Posterior vena cava (tissue), 2 donors: Measurements from ENCODE around the gene DEPDC4. TPM values are rescaled to one million over a fixed set of nuclear protein-coding genes. Genes with fewer than 3 reads are reported as not detected.
A peak's percentile ranks its signal among the peaks of the same experiment; 100 is the strongest.
"Not testable (repeated sequence)": the region's sequence is repeated elsewhere in the genome, so short reads cannot be mapped to it uniquely, and the experiment has no call there.

Source experiments
- DNase-seq: peaks from one replicate; pipeline ENCODE4 v3.0.0-alpha.2; 2020; ENCODE audit warnings: low spot score
- intact Hi-C, 2 donors: fragments of 100-400 bp; cut with DNase I; formaldehyde crosslinking; loops; one replicate each; pipeline versions ENCODE4 v1.14.1 to v1.14.2; 2022 to 2023
- total RNA-seq, 2 donors: library from RNA; stranded (reverse); fragmentation: NEBNext Ultra II Directional; extraction: Animal tissue kit (Norgen Biotek cat#: 25700); gene quantifications; one replicate each; pipeline ENCODE4 v1.2.1, GENCODE V29; 2021
- donor health status: DM: yes; HTN: yes; CAD: no.
- donor health status: DM: yes; HTN: yes; CAD: no.

Gene DEPDC4
- total RNA-seq, 2 donors from 2014 or later: 0.48 TPM; not detected in 1

DNA sequence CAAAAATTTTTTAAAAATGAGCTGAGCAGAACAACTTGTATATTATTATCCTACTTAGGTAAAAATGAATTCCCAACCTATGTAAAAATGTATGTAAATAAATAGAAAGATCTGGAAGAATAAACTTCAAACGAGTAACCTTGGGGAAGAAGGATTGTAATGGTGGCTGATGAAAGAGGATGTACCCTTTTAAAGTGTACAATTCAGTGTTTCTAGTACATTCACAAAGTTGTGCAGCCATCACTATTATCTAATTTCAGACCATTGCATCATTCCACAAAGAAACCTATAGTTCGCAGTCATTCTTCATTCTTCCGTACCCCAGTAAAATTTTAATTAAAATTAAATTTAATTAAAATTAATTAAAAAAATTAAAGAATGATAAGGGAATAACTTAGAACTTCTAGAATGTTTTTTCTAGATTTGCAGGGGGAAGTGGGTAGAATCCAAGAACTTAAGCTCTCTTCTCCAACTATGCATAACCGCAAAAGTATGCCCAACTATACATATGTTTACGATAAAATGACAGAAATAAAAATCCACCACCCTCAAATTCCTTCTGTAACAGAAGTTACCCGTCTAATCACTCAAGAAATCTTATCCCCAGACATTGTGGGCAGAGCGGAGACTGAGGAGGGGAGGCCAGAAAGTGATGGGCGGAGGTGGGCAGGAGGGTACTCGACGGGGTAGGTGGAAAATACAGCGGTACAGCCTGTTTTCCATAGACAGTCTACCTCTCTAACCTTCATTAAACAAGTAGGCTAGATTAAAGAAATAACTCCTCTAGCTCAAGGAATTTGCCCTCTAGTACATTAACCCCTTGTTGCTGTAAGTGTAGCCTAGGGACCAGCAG, 921 bp downstream of the DEPDC4 start:
- no peak for DNase-seq
- intact Hi-C loops: no loop called here

DNA sequence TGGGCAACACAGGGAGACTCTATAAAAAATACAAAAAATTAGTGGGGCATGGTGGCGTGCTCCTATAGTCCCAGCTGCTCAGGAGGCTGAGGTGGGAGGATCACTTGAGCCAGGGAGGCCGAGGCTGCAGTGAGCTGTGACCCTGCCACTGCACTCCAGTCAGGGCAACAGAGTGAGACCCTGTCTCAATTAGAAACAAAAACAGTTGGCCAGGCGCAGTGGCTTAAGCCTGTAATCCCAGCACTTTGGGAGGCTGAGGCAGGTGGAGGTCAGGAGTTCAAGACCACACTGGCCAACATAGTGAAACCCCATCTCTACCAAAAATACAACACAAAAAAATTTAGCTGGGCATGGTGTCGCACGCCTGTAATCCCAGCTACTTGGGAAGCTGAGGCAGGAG, 1.8 kb downstream of the DEPDC4 start:
- intact Hi-C loops: not testable (repeated sequence)

DNA sequence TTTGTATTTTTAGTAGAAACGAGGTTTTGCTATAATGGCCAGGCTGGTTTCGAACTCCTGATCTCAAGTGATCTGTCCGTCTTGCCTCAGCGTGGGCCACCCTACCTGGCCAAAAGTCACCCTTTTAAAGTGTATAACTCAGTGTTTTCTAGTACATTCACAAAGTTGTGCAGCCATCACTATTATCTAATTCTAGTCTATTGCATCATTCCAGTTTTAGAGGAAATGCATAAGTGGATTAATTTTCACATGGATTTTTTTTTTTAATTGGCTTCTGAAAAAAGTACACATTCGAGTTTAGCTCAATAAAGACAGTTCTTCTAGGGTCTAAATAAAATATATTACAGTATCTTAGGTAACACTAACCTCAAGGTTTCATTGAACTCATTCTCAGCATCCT, 3.7 kb downstream of the DEPDC4 start:
- intact Hi-C loops: no loop called here

More for the DNA sequence above, 1.8 kb downstream of the DEPDC4 start:
- DNase-seq: not testable (repeated sequence)

DNA sequence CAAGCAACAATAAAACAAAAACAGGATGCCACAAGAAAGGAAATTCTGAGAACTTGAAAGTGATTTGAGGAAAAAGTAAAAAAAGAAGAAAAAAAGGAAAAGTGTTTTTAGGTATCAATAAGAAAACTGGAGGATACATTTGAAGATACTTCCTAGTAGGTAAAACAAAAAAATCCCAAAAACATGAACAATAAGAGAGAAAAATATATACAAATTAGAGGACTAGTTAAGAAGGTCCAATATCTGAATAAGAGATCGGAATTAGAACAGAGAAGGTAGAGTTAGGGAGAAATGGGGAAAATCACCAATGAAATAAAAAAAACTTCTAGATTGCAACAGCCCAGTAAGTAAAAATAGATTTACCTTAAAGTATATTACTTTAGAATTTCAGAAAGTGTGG, 8.8 kb downstream of the DEPDC4 start:
- intact Hi-C loops: no loop called here
- no peak for DNase-seq

More for the DNA sequence above, 3.7 kb downstream of the DEPDC4 start:
- peak; percentile 45 for DNase-seq

DNA sequence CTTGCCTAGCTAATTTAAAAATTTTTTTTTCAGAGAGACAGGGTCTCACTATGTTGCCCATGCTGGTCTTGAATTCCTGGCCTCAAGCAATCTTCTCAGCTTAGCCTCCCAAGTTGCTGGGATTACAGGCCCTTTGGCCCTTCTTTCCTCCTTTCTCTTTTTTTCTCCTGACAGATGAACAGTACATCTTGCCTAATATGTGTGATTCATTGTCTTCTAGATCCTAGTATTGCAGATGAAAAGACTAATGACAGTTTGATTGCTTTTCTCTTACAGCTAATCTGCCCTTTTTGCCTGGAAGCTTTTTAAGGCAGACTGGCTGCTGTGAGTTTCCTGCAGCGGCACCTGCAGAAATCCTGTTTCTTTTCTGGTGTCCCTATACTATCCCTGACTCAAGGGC, 12.0 kb downstream of the DEPDC4 start:
- intact Hi-C loops: no loop called here
- no peak for DNase-seq

DNA sequence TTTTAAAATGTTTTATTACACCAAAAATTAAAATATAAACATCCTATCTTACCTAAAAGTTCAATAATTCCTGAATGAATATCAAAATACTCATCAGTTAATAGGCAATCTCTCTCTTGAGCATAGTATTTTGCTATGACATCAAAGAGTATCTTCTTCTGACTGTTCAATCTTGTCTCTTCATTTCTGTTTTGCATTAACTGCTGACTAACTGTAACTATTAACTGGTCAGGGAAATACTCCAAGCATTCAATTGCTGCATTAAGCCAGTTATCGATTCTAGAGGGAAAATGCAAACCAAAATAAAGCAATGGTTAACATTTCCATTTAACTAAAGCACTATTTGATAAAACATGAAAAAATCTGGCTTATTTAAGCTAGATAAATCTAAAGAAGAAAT, 13.4 kb downstream of the DEPDC4 start:
- DNase-seq: no peak
- intact Hi-C loops: no loop called here

DNA sequence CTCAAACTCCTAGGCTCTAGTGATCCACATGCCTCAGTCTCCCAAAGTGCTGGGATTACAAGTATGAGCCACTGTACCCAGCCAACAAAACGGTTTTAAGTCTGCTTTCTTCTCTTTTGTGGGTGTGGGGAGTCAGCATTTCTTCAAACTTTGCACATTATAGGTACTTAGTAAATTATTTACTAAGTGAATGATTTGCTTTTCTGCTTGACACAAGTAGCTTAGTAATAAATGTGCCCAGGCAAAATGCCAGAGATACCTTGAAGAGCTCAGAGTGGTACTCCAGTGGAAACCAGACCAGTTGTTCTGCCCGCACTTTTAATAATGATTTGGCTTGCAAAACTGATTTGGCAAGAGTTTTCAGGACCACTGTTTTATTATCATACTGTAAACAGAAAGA, 15.0 kb downstream of the DEPDC4 start:
- DNase-seq: no peak
- intact Hi-C loops: no loop called here

DNA sequence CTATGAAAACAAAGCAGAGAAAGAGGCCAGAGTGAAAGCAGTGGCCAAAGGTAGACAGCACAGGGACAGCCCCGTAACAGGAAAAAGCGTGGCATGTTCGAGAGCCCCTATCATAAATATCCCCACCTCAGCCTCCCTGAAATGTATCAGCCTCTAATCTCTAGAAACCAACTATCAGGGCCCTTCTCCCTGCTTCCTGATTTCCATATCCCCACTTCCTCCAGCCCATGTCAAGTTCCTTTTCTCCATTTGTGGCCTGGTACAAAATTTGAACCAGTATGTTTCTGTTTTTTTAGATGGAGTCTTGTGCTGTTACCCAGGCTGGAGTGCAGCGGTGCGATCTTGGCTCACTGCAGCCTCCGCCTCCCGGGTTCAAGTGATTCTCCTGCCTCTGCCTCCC, 16.9 kb downstream of the DEPDC4 start:
- no peak for DNase-seq
- intact Hi-C loops: no loop called here

DNA sequence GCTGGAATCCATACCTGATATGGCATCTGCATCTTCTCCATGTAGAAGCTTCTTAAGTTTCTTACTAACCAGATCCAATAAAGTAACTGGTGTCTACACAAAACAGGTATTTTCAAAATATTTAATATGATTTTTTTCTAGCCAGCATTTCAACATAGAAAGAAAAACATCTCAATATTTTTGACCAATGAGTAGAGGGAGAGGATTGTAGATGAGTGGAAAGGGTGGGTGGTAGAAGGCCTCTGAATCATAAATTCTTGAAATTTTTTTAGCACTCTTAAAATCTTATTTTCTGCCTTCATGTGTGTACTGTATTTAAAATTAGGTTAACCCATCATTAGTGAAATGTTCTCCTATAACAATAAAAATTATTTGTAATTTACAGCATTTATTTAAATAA, 18.0 kb downstream of the DEPDC4 start:
- no peak for DNase-seq
- intact Hi-C loops: no loop called here

DNA sequence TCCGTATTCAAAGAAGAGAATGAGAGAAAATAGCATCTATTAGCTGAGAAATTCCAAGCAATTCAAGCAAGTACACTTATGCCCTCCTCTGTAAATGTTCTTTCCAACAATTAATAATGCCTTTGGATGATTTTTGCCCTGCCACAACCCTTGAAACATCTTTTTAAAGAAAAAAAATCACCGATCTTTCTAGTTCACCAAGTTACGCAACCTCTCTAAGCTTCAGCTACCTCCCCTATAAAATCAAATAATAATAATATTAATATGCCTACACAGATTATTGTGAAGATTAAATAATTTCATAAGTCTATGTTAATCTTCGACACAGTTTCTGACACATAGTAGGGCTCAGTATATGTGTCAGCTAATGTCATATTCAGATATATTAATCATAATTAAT, 19.1 kb downstream of the DEPDC4 start:
- DNase-seq: no peak
- intact Hi-C loops: no loop called here

DNA sequence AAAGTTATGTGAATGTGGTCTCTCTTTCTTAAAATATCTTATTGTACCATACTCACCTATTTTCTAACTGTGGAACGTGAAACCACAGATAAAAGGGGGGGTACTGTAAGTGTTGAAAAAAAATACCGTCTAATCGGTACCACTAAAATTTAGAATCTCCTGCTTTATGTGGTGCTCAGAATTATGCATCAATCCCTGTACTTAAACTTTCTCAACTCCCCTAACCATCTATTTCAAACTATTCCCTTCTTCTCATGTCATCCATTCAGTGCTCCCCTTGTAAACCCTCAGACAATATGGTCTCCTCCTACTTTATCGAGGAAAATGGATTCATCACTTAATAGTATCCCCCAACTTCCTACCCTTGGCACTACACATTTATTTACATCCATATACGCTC, 23.7 kb downstream of the DEPDC4 start:
- intact Hi-C loops: loop anchor here in 1 of 2 donors (5.0 kb wide), 1 partner anchor 691 kb away; no protein-coding TSS in a partner anchor

DNA sequence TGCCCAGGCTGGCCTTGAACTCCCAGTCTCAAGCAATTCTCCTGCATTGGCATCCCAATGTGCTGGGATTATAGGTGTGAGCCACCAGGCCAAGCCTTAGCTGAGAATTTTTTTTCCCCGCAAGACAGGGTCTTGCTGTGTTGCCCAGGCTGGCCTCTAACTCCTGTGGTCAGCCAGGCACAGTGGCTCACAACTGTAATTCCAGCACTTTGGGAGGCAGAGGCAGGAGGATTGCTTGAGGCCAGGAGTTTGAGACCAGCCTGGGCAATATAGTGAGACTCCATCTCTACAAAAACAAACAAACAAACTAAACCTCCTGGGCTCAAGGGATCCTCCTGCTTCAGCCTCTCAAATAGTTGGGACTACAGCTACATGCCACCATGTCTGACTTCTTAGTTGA, 27.3 kb downstream of the DEPDC4 start:
- DNase-seq: no peak
- intact Hi-C loops: loop anchor here in 1 of 2 donors (10.0 kb wide), 1 partner anchor 315 kb away; no protein-coding TSS in a partner anchor

More for the DNA sequence above, 23.7 kb downstream of the DEPDC4 start:
- no peak for DNase-seq

DNA sequence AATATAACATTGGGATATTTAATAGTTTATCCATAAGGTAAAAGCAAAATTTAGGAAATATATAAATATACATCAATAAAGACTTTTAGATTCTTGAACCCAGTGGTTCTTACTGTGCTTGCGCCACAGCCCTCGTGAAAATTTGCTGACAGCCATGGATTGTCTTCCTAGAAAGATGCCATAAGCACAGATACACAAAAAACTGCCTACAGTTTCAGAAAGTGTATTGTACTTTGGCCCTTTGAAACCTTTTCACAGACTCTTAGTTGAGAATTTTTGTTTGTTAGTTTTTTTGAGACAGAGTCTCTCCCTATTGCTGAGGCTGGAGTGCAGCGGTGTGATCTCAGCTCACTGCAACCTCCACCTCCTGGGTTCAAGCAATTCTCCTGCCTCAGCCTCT, 28.1 kb downstream of the DEPDC4 start:
- intact Hi-C loops: loop anchor here in 1 of 2 donors (10.0 kb wide), 1 partner anchor 316 kb away; no protein-coding TSS in a partner anchor
- no peak for DNase-seq

DNA sequence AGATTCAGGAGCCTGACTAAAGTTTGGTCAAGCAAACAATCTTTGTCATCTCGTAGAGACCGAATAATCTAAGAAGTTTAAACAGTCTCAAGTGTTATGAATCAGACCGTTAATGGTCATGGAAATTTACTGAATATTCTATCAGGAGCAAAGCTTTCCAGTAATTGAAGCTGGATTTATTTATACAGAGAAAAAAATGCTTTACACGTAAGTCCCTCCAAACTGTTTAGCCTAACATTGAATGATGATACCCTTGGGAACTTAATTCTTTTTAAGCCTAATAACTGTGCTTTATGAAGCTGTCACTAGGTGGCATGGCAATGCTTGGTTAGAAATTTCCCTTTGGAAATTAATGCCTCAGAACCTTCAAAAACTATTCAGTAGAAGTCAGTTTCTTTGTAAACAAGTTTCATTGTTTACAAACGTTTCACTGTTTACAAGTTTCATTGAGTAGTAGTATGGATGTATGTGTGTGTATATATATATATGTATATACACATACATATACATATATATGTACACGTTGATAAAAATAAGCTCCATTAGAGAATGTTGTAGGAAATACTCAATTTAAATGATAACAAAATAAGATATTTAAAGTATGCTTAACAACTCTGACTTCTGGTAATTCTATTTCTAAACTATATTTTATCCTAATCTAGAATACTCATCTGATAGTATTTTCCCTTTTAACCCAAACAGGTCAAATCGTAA, 32.1 kb downstream of the DEPDC4 start:
- intact Hi-C loops: loop anchor here in 1 of 2 donors (10.0 kb wide), 1 partner anchor 320 kb away; no protein-coding TSS in a partner anchor
- no peak for DNase-seq

DNA sequence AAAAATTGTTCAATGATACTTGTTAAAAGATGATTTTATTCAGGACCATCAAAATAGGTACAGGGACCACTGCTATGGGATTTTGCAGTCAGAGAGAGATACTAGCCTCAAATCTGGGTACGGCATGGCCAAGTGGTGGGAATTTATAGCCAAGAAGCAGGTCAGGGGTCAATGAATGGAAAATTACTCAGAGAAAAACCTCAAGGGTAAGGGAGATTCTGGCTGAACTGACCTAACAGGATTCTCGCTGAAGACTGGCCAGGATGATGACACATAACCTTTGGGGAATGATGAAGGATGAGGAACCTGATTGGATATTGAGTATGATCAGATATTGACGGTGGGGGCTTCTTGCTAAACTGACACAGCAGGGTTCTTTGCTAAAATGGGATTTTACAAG, 32.7 kb downstream of the DEPDC4 start:
- DNase-seq: no peak
- intact Hi-C loops: loop anchor here in 1 of 2 donors (10.0 kb wide), 1 partner anchor 321 kb away; no protein-coding TSS in a partner anchor

DNA sequence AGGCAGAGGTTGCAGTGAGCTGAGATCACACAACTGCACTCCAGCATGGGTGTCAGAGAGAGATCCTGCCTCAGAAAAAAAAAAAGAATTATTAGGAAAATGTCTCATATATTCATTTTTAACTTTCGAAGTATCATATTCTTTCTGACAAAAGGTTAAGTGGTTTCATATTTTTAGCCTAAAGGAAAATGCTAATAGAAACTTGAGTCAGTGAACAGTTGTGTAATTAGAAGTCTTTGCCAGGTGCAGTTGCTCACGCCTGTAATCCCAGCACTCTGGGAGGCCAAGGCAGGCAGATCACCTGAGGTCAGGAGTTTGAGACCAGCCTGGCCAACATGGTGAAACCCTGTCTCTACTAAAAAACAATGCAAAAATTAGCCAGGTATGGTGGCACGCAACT, 35.0 kb downstream of the DEPDC4 start:
- intact Hi-C loops: loop anchor here in 1 of 2 donors (10.0 kb wide), 1 partner anchor 323 kb away; no protein-coding TSS in a partner anchor
- not testable (repeated sequence) for DNase-seq

DNA sequence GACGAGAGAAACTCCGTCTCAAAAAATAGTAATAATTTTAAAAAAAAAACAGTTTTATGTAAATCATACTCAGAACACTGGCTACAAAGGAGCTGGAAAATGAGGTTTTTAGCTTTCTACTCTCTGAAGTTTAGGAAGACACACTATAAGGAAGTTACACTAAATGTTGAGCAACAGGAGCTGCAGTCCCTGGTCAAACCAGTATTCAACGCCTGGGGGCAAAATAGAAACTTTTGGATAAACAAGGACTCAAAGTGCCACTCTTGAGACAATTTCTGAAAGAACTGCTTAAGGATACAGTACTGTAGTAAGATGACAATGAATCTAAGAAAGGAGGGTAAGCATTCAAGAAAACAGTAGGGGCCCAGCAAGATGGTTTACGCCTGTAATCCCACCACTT, 37.0 kb downstream of the DEPDC4 start:
- DNase-seq: no peak
- intact Hi-C loops: loop anchor here in 1 of 2 donors (10.0 kb wide), 1 partner anchor 325 kb away; no protein-coding TSS in a partner anchor

DNA sequence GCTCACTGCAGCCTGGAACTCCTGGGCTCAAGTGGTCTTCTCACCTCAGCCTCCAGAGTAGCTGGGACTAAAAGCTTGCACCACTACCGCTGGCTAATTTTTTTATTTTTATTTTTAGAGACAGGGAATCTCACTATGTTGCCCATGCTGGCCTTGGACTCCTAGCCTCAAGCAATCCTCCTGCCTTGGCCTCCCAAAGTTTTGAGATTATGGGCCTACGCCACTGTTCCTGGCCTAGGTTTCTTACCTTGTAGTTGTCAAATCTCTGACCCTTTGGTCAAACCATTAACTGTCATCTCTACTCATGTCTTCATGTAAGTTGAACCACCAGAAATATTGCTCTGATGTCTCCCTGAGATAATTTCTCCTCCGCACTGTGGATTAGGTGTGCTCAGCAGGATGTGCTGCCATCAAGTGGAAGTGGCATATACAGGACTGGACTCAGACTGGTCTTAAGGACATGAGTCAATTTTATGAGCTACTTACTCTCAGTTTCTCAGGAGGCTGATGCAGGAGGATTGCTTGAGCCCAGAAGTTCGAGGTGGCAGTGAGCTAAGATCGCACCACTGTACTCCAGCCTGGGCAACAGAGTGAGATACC, 37.7 kb downstream of the DEPDC4 start:
- no peak for DNase-seq
- intact Hi-C loops: no loop called here

DNA sequence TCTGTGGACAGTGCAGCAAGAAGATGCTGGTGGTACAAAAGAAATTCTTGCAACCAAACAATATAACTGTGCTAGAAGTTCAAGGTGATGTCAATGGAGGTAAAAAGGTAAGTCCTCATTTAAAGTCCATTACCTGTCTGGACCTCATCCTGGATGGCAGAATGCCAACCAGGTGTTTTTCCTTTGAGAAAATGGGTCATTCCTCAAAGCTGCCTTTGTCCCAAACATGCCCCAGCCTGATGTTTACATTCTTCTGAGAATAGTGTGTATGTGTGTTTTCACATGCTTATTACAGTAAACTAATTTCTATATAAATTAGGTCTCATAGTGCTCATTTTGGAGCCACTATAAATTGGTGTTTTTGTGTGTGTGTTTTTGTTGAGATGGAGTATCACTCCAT, 41.4 kb downstream of the DEPDC4 start:
- DNase-seq: no peak
- intact Hi-C loops: no loop called here

DNA sequence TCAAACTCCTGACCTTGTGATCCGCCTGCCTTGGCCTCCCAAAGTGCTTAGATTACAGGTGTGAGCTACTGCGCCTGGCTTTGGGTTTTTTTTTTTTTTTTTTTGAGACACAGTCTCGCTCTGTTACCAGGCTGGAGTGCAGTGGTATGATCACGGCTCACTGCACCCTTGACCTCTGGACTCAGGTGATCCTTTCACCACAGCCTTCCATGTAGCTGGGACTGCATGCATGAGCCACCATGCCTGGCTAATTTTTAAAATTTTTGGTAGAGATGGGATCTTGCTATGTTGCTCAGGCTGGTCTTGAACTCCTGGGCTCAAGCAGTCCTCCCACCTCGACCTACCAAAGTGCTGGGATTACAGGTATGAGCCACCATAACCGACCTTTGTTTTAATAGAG, 44.7 kb downstream of the DEPDC4 start:
- DNase-seq, intact Hi-C loops: not testable (repeated sequence)
